SU-DHL-6 (cell line): ENCODE results near the gene GIPR.

Experiments used
- H2AFZ ChIP-seq: fragments of 200-600 bp; sonication (generic); 2 replicates; pipeline ENCODE4 v1.6.1; 2014; ENCODE audit warnings: low read depth, mild to moderate bottlenecking, moderate library complexity, mixed read lengths, antibody characterized with exemption, low read length; ENCODE audit not compliant: severe bottlenecking
- H3F3A ChIP-seq: fragments of 200-600 bp; shearing (Covaris generic); 2 replicates; pipeline ENCODE4 v1.6.0; 2016; ENCODE audit warnings: antibody characterized with exemption, mild to moderate bottlenecking; ENCODE audit not compliant: insufficient read depth
- H3K27ac ChIP-seq: fragments of 200-600 bp; sonication (generic); 2 replicates; pipeline ENCODE4 v1.5.1; 2016; ENCODE audit warnings: low read depth, mild to moderate bottlenecking, low read length, moderate library complexity, mixed read lengths
- H3K27me3 ChIP-seq: fragments of 200-600 bp; sonication (generic), shearing (Covaris generic); 2 replicates; pipeline ENCODE4 v1.6.0; 2014; ENCODE audit warnings: mild to moderate bottlenecking, low read length
- H3K36me3 ChIP-seq: fragments of 200-600 bp; sonication (generic); 2 replicates; pipeline ENCODE4 v1.6.1; 2014; ENCODE audit warnings: mild to moderate bottlenecking, low read length, mixed read lengths
- H3K4me2 ChIP-seq: fragments of 300-600, 200-600 bp; shearing (Covaris generic), sonication (generic); 2 replicates; pipeline ENCODE4 v1.6.0; 2014; ENCODE audit warnings: low read length, low read depth, mild to moderate bottlenecking; ENCODE audit not compliant: poor library complexity, severe bottlenecking
- H3K4me3 ChIP-seq: fragments of 200-600 bp; sonication (generic); 2 replicates; pipeline ENCODE4 v1.5.1; 2014; ENCODE audit warnings: antibody characterized with exemption, low read length, mild to moderate bottlenecking, mixed read lengths; ENCODE audit not compliant: insufficient read depth, poor library complexity, severe bottlenecking
- H3K79me2 ChIP-seq: fragments of 200-600 bp; sonication (generic); 2 replicates; pipeline ENCODE4 v1.6.1; 2014; ENCODE audit warnings: mild to moderate bottlenecking, low read length, moderate library complexity; ENCODE audit not compliant: insufficient read depth
- H3K9ac ChIP-seq: fragments of 200-600 bp; sonication (generic); 2 replicates; pipeline ENCODE4 v1.7.0; 2014; ENCODE audit warnings: mild to moderate bottlenecking, low read length
- H3K9me2 ChIP-seq: fragments of 200-600 bp; sonication (generic); replicated peaks from 2 replicates; pipeline ENCODE4 v1.6.1; 2014; ENCODE audit warnings: low read length; ENCODE audit not compliant: insufficient read depth
- H3K9me3 ChIP-seq: fragments of 200-600 bp; sonication (generic); 2 replicates; pipeline ENCODE4 v1.6.1; 2014; ENCODE audit warnings: low read length, mixed read lengths; ENCODE audit not compliant: insufficient read depth
- H4K20me1 ChIP-seq: fragments of 200-600 bp; sonication (generic); 2 replicates; pipeline ENCODE4 v1.6.1; 2014; ENCODE audit warnings: low read depth, mild to moderate bottlenecking, antibody characterized with exemption, low read length, moderate library complexity, mixed read lengths
- EZH2phosphoT487 ChIP-seq: fragments of 200-600 bp; sonication (generic), shearing (Covaris generic); conservative IDR thresholded peaks from 2 replicates; pipeline ENCODE4 v1.6.1; 2018; ENCODE audit warnings: mild to moderate bottlenecking, antibody characterized with exemption, low read length, moderate library complexity, mixed read lengths
- TF ChIP-seq, protein P1 (sequence below): fragments of 200-600 bp; sonication (generic); IDR thresholded peaks from one replicate; pipeline ENCODE4 v1.5.1; 2017; ENCODE audit warnings: antibody characterized with exemption, mild to moderate bottlenecking, low read length, moderate library complexity; ENCODE audit not compliant: insufficient read depth, poor library complexity, severe bottlenecking

GIPR gene

DNA sequence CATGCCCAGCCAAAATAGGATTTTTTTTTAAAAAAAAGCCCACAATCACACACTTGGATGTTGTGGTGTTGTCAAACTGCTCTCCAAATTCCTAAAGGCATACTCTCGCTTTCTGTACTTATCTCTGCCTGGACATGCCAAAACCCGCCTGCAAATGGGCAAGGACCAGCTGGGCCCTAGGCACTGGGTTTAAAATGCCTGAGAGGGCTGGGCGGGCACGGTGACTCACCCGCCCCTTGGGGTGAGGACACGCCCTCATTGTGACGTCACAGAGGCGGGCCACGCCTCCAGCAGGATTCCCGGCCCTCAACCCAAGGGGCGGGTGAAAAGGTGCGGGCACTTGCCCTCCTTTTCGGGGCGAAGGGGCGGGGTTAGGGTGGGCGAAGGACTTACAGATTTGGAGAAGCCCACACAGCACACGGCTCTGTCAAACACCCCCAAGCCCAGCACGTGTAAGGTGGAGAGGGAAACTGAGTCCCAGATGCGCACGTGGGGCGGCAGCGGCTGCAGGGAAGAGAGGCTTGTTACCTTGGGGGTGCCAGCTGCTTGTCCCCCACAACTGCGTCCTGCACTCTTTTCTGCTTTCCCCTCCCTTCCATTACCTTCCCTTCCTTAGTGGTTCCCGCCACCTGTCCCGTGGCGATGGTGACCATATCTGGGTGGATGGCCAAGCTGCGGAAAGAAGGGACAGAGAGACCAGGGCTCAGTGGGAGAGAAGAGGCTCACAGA lies 35.4 kb upstream of the GIPR start:
- TF ChIP-seq, protein P1, sequence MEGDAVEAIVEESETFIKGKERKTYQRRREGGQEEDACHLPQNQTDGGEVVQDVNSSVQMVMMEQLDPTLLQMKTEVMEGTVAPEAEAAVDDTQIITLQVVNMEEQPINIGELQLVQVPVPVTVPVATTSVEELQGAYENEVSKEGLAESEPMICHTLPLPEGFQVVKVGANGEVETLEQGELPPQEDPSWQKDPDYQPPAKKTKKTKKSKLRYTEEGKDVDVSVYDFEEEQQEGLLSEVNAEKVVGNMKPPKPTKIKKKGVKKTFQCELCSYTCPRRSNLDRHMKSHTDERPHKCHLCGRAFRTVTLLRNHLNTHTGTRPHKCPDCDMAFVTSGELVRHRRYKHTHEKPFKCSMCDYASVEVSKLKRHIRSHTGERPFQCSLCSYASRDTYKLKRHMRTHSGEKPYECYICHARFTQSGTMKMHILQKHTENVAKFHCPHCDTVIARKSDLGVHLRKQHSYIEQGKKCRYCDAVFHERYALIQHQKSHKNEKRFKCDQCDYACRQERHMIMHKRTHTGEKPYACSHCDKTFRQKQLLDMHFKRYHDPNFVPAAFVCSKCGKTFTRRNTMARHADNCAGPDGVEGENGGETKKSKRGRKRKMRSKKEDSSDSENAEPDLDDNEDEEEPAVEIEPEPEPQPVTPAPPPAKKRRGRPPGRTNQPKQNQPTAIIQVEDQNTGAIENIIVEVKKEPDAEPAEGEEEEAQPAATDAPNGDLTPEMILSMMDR: no peak
- no peak for TF ChIP-seq EZH2phosphoT487
- Histone ChIP-seq H3K4me2 (no peak overlapping the region), H3K27ac (no peak overlapping the region)

DNA sequence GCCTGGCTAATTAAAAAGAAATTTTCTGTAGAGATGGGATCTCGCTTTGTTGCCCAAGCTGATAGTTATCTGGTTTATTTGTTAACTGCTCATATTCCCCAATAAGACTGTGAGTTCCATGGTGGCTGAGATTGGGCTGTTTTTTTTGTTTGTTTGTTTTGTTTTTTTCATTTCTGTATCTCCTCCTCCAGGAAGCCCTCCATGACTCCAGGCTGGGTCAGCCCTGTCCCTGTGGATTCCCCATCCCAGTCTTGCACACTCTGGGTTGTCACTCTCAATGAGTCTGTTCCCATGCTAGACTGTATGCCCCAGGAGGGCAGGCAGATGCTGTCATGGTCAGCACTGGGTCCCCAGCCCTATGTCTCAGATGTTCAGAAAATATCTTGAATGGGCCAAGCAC lies 31.7 kb upstream of the GIPR start:
- Histone ChIP-seq H3F3A (peaks cover 3% of the 10 kb centered on the region), H3K4me2 (no peak overlapping the region), H3K9me3 (no peaks in the 10 kb centered on the region), H3K36me3 (no peaks in the 10 kb centered on the region), H3K9me2 (no peaks in the 10 kb centered on the region), H4K20me1 (no peaks in the 10 kb centered on the region), H3K4me3 (no peak overlapping the region), H2AFZ (no peak overlapping the region), H3K27me3 (no peaks in the 10 kb centered on the region), H3K27ac (no peak overlapping the region), H3K79me2 (peaks cover 9% of the 10 kb centered on the region; the same call in 1 of the 2 replicates), H3K9ac (no peak overlapping the region)
- TF ChIP-seq, protein P1: no peak
- TF ChIP-seq EZH2phosphoT487: no peak

More for the DNA sequence above, 35.4 kb upstream of the GIPR start:
- no peaks in the 10 kb centered on the region for H3K36me3 ChIP-seq
- H3K79me2 ChIP-seq: no peaks in the 10 kb centered on the region
- no peaks in the 10 kb centered on the region for H3K27me3 ChIP-seq
- H3K9ac ChIP-seq: no peak overlapping the region
- peaks cover 2% of the 10 kb centered on the region; the same call in 1 of the 2 replicates for H3F3A ChIP-seq
- no peak overlapping the region for H2AFZ ChIP-seq
- no peaks in the 10 kb centered on the region for H4K20me1 ChIP-seq
- no peaks in the 10 kb centered on the region for H3K9me2 ChIP-seq
- H3K4me3 ChIP-seq: no peak overlapping the region
- H3K9me3 ChIP-seq: no peaks in the 10 kb centered on the region

DNA sequence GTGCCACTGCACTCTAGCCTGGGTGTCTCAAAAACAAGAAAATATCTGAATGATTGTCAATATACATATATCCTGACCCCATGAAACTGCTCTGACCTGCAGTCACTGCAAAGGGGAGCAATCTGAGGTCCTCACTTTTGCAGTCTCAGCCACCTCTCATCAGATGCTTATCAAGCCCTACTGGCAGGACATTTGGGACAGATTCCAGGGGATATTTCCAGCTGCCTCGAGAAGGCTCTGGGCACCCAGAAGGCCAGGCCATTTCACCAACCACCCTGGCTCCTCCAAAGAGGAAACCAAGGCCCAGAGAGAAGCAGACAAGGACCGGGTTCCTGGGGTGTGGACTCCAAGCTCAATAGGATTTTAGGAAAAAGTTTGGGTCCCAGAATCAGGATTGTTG lies 31.1 kb upstream of the GIPR start:
- H3K9me2 ChIP-seq: no peaks in the 10 kb centered on the region
- no peak overlapping the region for H3K9ac ChIP-seq
- H3K27ac ChIP-seq: no peak overlapping the region

More for the DNA sequence above, 31.1 kb upstream of the GIPR start:
- Histone ChIP-seq H3K9me3 (no peaks in the 10 kb centered on the region), H3K4me2 (no peak overlapping the region), H3K36me3 (no peaks in the 10 kb centered on the region), H2AFZ (no peak overlapping the region), H4K20me1 (no peaks in the 10 kb centered on the region), H3F3A (peaks cover 9% of the 10 kb centered on the region), H3K79me2 (peaks cover 9% of the 10 kb centered on the region; the same call in 1 of the 2 replicates), H3K4me3 (no peak overlapping the region), H3K27me3 (no peaks in the 10 kb centered on the region)
- TF ChIP-seq, protein P1: no peak
- TF ChIP-seq EZH2phosphoT487: no peak
